IPS DF 6.9 (cell line): ENCODE data around the gene HBG2.
"Not testable (repeated sequence)": the region's sequence is repeated elsewhere in the genome, so short reads cannot be mapped to it uniquely, and the experiment has no call there.

Source experiments
- DNase-seq: peaks from one replicate; pipeline ENCODE4 v3.0.0-alpha.2; 2013; ENCODE audit warnings: low read depth, low spot score
- H3K27ac ChIP-seq: one replicate; pipeline ENCODE4 v1.5.1; 2013; ENCODE audit warnings: low read length, control low read depth
- H3K27me3 ChIP-seq: 2 replicates; pipeline ENCODE4 v1.6.1; 2013; ENCODE audit warnings: mild to moderate bottlenecking, low read length; ENCODE audit not compliant: control insufficient read depth, insufficient read depth
- H3K36me3 ChIP-seq: 2 replicates; pipeline ENCODE4 v1.6.1; 2013; ENCODE audit warnings: low read length; ENCODE audit not compliant: control insufficient read depth, insufficient read depth
- H3K4me1 ChIP-seq: 2 replicates; pipeline ENCODE4 v1.6.1; 2013; ENCODE audit warnings: low read length; ENCODE audit not compliant: control insufficient read depth, insufficient read depth
- H3K4me3 ChIP-seq: 2 replicates; pipeline ENCODE4 v1.5.1; 2013; ENCODE audit warnings: mild to moderate bottlenecking, low read length
- H3K9me3 ChIP-seq: 2 replicates; pipeline ENCODE4 v1.6.1; 2013; ENCODE audit warnings: low read length, inconsistent platforms; ENCODE audit not compliant: control insufficient read depth, insufficient read depth
- WGBS: extraction: QIAGEN DNeasy Blood & Tissue Kit; methylation state at CpG from one replicate; pipeline ENCODE4 v1.1.7; 2013; ENCODE audit warnings: mixed read lengths, missing lambda C conversion rate; ENCODE audit not compliant: insufficient read length, insufficient coverage; 5-methylcytosine and 5-hydroxymethylcytosine counted together

The HBG2 gene

DNA sequence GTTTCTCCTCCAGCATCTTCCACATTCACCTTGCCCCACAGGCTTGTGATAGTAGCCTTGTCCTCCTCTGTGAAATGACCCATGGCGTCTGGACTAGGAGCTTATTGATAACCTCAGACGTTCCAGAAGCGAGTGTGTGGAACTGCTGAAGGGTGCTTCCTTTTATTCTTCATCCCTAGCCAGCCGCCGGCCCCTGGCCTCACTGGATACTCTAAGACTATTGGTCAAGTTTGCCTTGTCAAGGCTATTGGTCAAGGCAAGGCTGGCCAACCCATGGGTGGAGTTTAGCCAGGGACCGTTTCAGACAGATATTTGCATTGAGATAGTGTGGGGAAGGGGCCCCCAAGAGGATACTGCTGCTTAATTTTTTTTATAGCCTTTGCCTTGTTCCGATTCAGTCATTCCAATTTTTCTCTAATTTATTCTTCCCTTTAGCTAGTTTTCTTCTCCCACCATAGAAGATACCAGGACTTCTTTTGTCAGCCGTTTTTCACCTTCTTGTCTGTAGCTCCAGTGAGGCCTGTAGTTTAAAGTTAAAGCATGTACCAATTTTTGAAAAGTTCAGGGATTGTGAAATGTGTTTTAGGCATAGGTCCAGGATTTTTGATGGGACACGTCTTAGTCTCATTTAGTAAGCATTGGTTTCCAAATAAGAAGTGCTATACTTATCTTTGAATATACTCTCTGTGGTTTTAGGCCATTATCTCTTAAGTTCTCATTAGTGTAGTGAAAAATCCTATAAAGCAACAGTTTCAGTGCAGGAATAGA, at the start of gene HBG2:
HBG2 (minus strand) TSS at position 136 of the 768 bp plus-strand sequence; CDS start at position 83, 53 bp downstream.
- not testable (repeated sequence) for H3K9me3 ChIP-seq, H3K4me3 ChIP-seq, H3K4me1 ChIP-seq, H3K27me3 ChIP-seq, H3K27ac ChIP-seq, H3K36me3 ChIP-seq, DNase-seq
- WGBS = no CpG with 5 or more reads among the region's 9 CpGs

DNA sequence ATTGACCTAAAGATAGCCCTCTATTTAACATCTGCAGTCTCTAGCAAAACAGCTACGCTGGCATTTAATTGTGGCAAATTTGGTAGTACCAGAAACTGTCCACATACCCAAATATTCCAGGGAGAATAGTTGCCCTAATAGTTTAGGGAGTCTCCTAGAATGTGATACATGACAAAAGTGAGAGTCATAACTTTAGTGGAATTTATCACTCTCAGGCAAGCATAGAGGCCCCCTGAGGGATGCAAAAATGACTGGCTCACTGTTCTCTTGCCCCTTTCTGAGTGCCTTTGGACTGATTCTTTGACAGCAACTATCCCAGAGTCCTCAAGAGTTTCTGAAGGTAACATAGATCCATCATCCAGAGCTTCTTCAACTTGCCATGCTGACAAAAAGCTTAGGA, 49.5 kb upstream of the HBG2 start:
- DNase-seq = no peak
- H3K9me3 ChIP-seq = no peaks in the 10 kb centered on the region
- H3K4me1 ChIP-seq = no peaks in the 10 kb centered on the region
- H3K4me3 ChIP-seq = no peak overlapping the region
- H3K36me3 ChIP-seq = no peaks in the 10 kb centered on the region
- H3K27me3 ChIP-seq = no peaks in the 10 kb centered on the region
- H3K27ac ChIP-seq = no peak overlapping the region
- no CpG with 5 or more reads among the region's 1 CpG for WGBS

DNA sequence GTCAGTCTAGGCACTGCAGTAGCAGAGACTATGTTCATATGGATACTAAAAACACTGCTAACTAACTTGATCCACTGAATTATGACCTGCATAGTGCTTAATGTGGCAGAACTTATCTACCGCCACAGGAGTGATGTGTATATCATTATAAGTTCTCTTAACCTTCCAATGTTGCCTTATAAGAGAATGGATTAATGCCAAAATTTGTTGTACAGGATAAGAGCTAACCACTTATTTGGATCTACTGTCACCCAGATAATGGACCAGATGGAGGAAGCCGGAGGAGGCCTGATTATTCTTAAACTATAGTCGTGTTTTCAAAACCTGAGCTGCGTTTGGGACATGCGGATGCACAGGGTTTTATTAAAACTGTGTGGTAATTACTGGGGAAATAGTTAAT, 49.0 kb upstream of the HBG2 start:
- WGBS = no CpG with 5 or more reads among the region's 5 CpGs
- no peaks in the 10 kb centered on the region for H3K9me3 ChIP-seq
- no peaks in the 10 kb centered on the region for H3K27me3 ChIP-seq
- DNase-seq = no peak
- H3K36me3 ChIP-seq = no peaks in the 10 kb centered on the region
- no peak overlapping the region for H3K27ac ChIP-seq
- H3K4me1 ChIP-seq = no peaks in the 10 kb centered on the region
- H3K4me3 ChIP-seq = no peak overlapping the region

DNA sequence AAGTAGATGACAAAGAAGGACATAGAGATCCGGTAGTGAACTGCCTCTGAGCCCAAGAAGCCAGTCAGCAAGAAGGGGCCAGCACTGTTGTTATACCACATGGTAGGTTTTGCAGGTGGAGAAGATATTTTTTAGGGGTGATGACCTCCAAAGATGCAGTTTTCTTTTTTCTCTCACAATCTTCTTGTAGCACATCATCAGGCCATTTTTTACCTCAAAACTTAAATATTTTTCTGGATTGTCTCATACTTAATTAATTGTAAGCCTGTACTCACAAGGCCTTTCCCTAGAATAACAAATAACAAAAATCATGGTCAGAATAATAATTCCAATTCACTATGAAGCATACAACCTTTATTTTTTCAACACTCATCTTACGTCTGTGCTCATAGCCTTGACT, 47.3 kb upstream of the HBG2 start, which contains the start of gene OR51B4:
OR51B4 (minus strand) TSS at position 101 of the 400 bp plus-strand sequence; CDS start at position 101, 0 bp downstream.
- no peaks in the 10 kb centered on the region for H3K4me1 ChIP-seq
- H3K9me3 ChIP-seq = no peaks in the 10 kb centered on the region
- no peaks in the 10 kb centered on the region for H3K36me3 ChIP-seq
- H3K4me3 ChIP-seq = no peak within 1 kb of the TSS
- no peak for DNase-seq
- no peaks in the 10 kb centered on the region for H3K27me3 ChIP-seq
- WGBS = no CpG with 5 or more reads among the region's 2 CpGs
- H3K27ac ChIP-seq = no peak within 1 kb of the TSS

DNA sequence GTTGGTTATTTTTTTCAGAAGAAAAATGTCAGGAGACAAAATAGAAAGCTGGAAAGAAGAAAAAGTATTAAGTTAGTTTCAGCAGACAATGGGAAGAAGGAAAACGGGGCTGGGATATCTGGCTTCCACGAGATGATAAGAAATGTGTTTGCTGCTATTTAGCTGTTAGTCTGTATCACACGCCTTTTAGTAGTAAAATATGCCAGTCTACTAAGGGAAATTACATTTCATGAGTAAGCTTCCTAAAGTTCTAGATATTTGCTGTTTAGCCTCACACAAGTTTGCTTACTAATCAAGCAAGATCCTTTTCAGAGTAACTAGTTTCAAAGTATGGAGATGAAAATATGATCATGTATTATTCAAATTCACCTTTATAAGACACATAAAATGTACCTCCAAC, 45.7 kb upstream of the HBG2 start:
- WGBS = no CpG with 5 or more reads among the region's 3 CpGs
- no peak overlapping the region for H3K27ac ChIP-seq
- no peak overlapping the region for H3K4me3 ChIP-seq
- DNase-seq = no peak
- no peaks in the 10 kb centered on the region for H3K4me1 ChIP-seq
- H3K27me3 ChIP-seq = no peaks in the 10 kb centered on the region
- H3K36me3 ChIP-seq = no peaks in the 10 kb centered on the region
- H3K9me3 ChIP-seq = no peaks in the 10 kb centered on the region

DNA sequence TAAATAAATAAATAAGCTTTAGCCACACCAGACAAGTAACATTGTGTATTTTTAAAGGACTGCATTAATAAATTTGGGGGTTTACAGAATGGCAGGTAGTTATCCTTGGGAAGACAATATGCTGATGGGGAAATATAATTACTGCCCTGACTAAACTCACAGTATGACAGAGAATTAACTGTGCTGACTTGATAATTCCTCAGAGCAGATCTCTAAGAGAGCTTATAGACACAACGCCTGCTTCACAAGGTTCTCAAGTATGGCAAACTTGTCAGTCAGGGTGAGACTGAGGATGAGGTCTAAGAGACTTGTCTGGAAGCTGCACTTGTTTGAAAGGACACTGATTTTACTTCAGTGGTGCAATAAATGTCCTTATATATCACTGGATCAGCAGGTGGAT, 43.9 kb upstream of the HBG2 start:
- no peaks in the 10 kb centered on the region for H3K9me3 ChIP-seq
- no peak overlapping the region for H3K4me3 ChIP-seq
- H3K27me3 ChIP-seq = no peaks in the 10 kb centered on the region
- DNase-seq = no peak
- no peaks in the 10 kb centered on the region for H3K4me1 ChIP-seq
- H3K27ac ChIP-seq = no peak overlapping the region
- WGBS = no CpG with 5 or more reads among the region's 1 CpG
- H3K36me3 ChIP-seq = no peaks in the 10 kb centered on the region

DNA sequence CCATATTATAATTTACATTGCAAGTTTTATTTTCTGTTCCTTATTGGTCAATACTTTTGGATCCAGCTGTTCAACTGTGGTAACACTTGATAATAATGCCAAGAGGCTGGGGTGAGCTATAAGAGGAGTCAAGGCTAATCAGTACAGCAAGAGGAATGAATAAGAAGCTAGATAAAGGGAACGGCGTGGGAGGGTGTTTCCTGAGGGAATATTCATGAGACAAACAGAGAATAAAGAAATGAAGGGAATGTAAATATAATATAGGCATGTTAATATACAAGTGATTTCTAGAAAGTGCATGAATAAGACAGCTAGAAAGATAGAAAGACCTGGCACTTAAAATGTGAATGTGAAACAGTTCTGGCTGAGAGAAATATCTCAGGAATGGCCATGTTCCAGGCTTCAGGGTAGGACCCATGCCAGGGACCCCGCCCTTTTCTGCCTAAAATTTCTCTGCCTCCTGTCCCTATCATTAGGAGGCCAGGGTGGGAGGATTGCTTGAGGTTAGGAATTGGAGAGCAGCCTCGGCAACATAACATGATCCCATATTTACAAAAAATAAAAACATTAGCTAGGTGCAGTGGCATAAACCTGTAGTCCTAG, 43.2 kb upstream of the HBG2 start:
- no peak overlapping the region for H3K27ac ChIP-seq
- no peak for DNase-seq
- H3K4me3 ChIP-seq = no peak overlapping the region
- 100% methylated on average over 2 of the region's 4 CpGs for WGBS
- H3K27me3 ChIP-seq = no peaks in the 10 kb centered on the region
- no peaks in the 10 kb centered on the region for H3K4me1 ChIP-seq
- H3K9me3 ChIP-seq = no peaks in the 10 kb centered on the region
- no peaks in the 10 kb centered on the region for H3K36me3 ChIP-seq

DNA sequence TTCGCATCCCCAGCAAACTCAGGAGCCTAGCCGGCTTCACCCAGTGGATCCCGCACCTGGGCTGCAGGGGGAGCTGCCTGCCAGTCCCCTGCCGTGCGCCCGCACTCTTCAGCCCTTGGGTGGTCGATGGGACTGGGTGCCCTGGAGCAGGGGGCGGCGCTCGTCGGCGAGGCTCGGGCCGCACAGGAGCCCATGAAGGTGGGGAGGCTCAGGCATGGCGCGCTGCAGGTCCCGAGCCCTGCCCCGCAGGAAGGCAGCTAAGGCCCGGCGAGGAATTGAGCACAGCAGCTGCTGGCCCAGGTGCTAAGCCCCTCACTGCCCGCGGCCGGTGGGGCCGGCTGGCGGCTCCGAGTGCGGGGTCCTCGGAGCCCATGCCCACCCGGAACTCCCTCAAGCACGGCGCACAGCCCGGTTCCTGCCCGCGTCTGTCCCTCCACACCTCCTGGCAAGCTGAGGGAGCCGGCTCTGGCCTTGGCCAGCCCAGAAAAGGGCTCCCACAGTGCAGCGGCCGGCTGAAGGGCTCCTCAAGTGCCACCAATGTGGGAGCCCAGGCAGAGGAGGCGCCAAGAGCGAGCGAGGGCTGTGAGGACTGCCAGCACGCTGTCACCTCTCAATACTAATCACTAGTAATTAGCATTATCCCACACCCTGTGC, 39.9 kb upstream of the HBG2 start:
- H3K36me3 ChIP-seq, H3K27me3 ChIP-seq, H3K9me3 ChIP-seq, H3K4me3 ChIP-seq, DNase-seq, H3K4me1 ChIP-seq, H3K27ac ChIP-seq: not testable (repeated sequence)
- no CpG with 5 or more reads among the region's 41 CpGs for WGBS

DNA sequence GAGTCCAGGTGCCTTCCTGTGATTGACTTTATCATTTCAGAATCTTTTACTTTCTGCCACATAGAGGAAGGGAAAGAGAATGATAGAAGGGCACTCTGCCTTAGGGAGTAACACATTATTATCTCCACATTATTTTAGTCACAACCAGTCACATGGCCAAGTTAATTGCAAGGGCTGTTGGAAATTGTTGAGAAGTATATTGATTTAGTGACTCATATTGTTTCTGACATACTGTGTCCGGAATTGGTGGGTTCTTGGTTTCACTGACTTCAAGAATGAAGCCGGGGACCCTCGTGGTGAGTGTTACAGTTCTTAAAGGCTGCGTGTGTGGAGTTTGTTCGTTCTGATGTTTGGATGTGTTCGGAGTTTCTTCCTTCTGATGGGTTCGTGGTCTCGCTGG, 38.4 kb upstream of the HBG2 start:
- H3K27ac ChIP-seq = no peak overlapping the region
- DNase-seq = no peak
- H3K4me1 ChIP-seq = no peaks in the 10 kb centered on the region
- H3K36me3 ChIP-seq = no peaks in the 10 kb centered on the region
- H3K27me3 ChIP-seq = no peaks in the 10 kb centered on the region
- no CpG with 5 or more reads among the region's 8 CpGs for WGBS
- no peak overlapping the region for H3K4me3 ChIP-seq
- no peaks in the 10 kb centered on the region for H3K9me3 ChIP-seq

DNA sequence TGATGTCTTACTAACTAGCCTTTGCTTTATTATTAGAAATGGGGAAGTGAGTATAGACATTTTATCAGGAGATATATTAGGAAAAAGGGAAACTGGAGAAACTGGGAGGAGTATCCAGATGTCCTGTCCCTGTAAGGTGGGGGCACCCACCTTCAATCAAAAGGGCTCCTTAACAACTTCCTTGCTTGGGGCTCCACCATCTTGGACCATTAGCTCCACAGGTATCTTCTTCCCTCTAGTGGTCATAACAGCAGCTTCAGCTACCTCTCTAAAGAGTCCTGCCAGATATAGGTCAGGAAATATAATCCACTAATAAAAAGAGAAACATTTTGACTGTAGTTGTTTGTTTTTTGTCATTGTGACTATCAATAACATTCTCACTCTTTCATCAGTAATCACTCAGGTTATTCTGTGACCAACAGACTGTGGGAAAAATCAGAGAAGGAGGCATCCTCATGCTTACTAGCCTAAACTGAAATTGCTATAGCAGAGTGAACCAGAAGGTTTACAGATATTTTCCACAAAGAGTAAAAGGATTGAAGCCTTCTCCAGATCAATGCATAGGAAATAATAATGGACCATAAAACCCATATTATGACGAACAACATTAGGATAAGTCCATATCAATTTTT, 36.7 kb upstream of the HBG2 start:
- no peaks in the 10 kb centered on the region for H3K4me1 ChIP-seq
- H3K36me3 ChIP-seq = no peaks in the 10 kb centered on the region
- no peaks in the 10 kb centered on the region for H3K27me3 ChIP-seq
- no peaks in the 10 kb centered on the region for H3K9me3 ChIP-seq
- H3K4me3 ChIP-seq = no peak overlapping the region
- WGBS = no CpG with 5 or more reads among the region's 1 CpG
- no peak overlapping the region for H3K27ac ChIP-seq
- DNase-seq = peak; percentile 18
